Spinal cord (tissue), 10 donors: ENCODE measurements around the gene YWHAH. TPM values are rescaled to one million over a fixed set of nuclear protein-coding genes. Genes with fewer than 3 reads are reported as not detected.

Experiments
- DNase-seq, 6 donors: peaks; one replicate each; pipeline versions ENCODE4 v3.0.0 to v3.0.0-alpha.2; 2013 to 2015; ENCODE audit warnings: low spot score in 6 of 6, low read depth in 4 of 6
- H3K27ac ChIP-seq: one replicate; pipeline ENCODE4 v1.5.1; 2013; ENCODE audit warnings: low read depth, low read length, control low read depth
- H3K27me3 ChIP-seq: one replicate; pipeline ENCODE4 v1.6.1; 2013; ENCODE audit warnings: low read length; ENCODE audit not compliant: control insufficient read depth, insufficient read depth
- H3K36me3 ChIP-seq: one replicate; pipeline ENCODE4 v1.6.1; 2013; ENCODE audit warnings: low read length; ENCODE audit not compliant: control insufficient read depth, insufficient read depth
- H3K4me1 ChIP-seq: one replicate; pipeline ENCODE4 v1.6.1; 2013; ENCODE audit warnings: low read length; ENCODE audit not compliant: control insufficient read depth, insufficient read depth
- H3K4me3 ChIP-seq: one replicate; pipeline ENCODE4 v1.5.1; 2013; ENCODE audit warnings: low read depth, low read length, control low read depth
- H3K9me3 ChIP-seq: one replicate; pipeline ENCODE4 v1.6.1; 2013; ENCODE audit warnings: low read length; ENCODE audit not compliant: control insufficient read depth, insufficient read depth
- WGBS: methylation state at CpG from one replicate; pipeline ENCODE4 v1.1.5; 2013; ENCODE audit warnings: missing lambda C conversion rate; ENCODE audit not compliant: insufficient coverage; 5-methylcytosine and 5-hydroxymethylcytosine counted together
- polyA plus RNA-seq, 2 donors: library from polyadenylated mRNA; unstranded; fragments of 120-200 nt; gene quantifications; one replicate each; pipeline ENCODE4 v1.2.1, GENCODE V29; 2013; ENCODE audit not compliant: insufficient read length in 2 of 2
- total RNA-seq, 2 donors: library from RNA; depleted of rRNA in 1 of 2; stranded (reverse); fragments of 120-200 nt in 1 of 2; fragments of >200 nt in 1 of 2; gene quantifications; one replicate each; pipeline versions ENCODE4 v1.2.3 to v1.2.4, GENCODE V29; 2013 to 2014
- donor health status: healthy.

Gene YWHAH
- total and polyA plus RNA-seq, 4 donors = 185 to 578 (median 428) TPM

- peak overlapping the region; percentile 88 for H3K4me3 ChIP-seq
- H3K27ac ChIP-seq = peak overlapping the region; percentile 87
- no peak for DNase-seq
- peaks cover 29% of the 10 kb centered on the region for H3K4me1 ChIP-seq
- no peaks in the 10 kb centered on the region for H3K27me3 ChIP-seq
- no peaks in the 10 kb centered on the region for H3K9me3 ChIP-seq
- peaks cover 20% of the 10 kb centered on the region for H3K36me3 ChIP-seq
- under 1% methylated on average over 14 of the region's 15 CpGs for WGBS
Observed at GRCh38 chr22:31945443-31945855, 1.1 kb downstream of the YWHAH start.

- H3K27ac ChIP-seq = peak overlapping the region; percentile 87
- 6% methylated on average over 5 of the region's 8 CpGs for WGBS
- H3K4me3 ChIP-seq = peak overlapping the region; percentile 88
Observed at GRCh38 chr22:31945971-31946680, 1.8 kb downstream of the YWHAH start.

GRCh38 chr22:31947296-31947695, 3.0 kb downstream of the YWHAH start:
- DNase-seq = peak in 1 of 6 donors; percentile 75
- H3K27ac ChIP-seq = no peak overlapping the region
- no peaks in the 10 kb centered on the region for H3K27me3 ChIP-seq
- no CpG with 5 or more reads among the region's 2 CpGs for WGBS
- H3K4me3 ChIP-seq = no peak overlapping the region
- no peaks in the 10 kb centered on the region for H3K9me3 ChIP-seq
- peaks cover 25% of the 10 kb centered on the region for H3K36me3 ChIP-seq
- H3K4me1 ChIP-seq = peaks cover 42% of the 10 kb centered on the region

More at GRCh38 chr22:31945971-31946680, 1.8 kb downstream of the YWHAH start:
- Histone ChIP-seq H3K27me3 (no peaks in the 10 kb centered on the region), H3K36me3 (peaks cover 24% of the 10 kb centered on the region), H3K9me3 (no peaks in the 10 kb centered on the region), H3K4me1 (peaks cover 35% of the 10 kb centered on the region)
- DNase-seq = peak in 1 of 6 donors; percentile 54

DNA sequence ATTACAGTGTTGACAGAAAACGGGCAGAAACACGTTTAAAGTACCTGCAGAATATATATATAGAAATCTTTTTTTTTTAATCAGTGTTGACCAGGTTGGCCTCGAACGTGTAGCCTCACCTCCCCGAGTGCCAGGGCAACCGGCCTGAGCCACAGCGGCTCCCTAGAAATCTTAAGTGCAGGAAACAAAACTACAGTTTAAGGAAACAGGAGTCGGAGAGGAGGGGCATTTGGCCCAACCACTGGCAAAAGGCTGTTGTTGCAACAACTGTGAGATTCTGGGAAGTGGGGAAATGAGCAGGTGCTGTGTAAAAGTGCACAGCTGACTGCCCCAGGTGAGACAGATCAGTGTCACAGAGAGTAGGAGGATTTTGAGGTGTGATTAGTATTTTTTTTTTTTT, 3.7 kb downstream of the YWHAH start:
- 86% methylated on average over 6 of the region's 8 CpGs for WGBS
- Histone ChIP-seq H3K4me3 (no peak overlapping the region), H3K27me3 (no peaks in the 10 kb centered on the region), H3K9me3 (no peaks in the 10 kb centered on the region), H3K36me3 (peaks cover 25% of the 10 kb centered on the region), H3K4me1 (peaks cover 42% of the 10 kb centered on the region), H3K27ac (no peak overlapping the region)
- DNase-seq = no peak

GRCh38 chr22:31950226-31950625, 5.9 kb downstream of the YWHAH start:
- peak in 2 of 6 donors; percentile 54 to 82 for DNase-seq
- Histone ChIP-seq H3K4me3 (no peak overlapping the region), H3K9me3 (no peaks in the 10 kb centered on the region), H3K27me3 (no peaks in the 10 kb centered on the region), H3K4me1 (peaks cover 32% of the 10 kb centered on the region), H3K36me3 (peaks cover 24% of the 10 kb centered on the region), H3K27ac (no peak overlapping the region)
- 52% methylated on average over 4 of the region's 4 CpGs for WGBS

GRCh38 chr22:31951194-31952093, 7.1 kb downstream of the YWHAH start:
- H3K27ac ChIP-seq = no peak overlapping the region

GRCh38 chr22:31952094-31952401, 7.7 kb downstream of the YWHAH start:
- no peak overlapping the region for H3K27ac ChIP-seq
- peaks cover 37% of the 10 kb centered on the region for H3K36me3 ChIP-seq
- H3K4me3 ChIP-seq = no peak overlapping the region

More at GRCh38 chr22:31951194-31952093, 7.1 kb downstream of the YWHAH start:
- 82% methylated on average over 6 of the region's 8 CpGs for WGBS
- DNase-seq = no peak
- Histone ChIP-seq H3K27me3 (no peaks in the 10 kb centered on the region), H3K9me3 (no peaks in the 10 kb centered on the region), H3K4me3 (no peak overlapping the region), H3K4me1 (peaks cover 29% of the 10 kb centered on the region), H3K36me3 (peaks cover 32% of the 10 kb centered on the region)

GRCh38 chr22:31952472-31952871, 8.1 kb downstream of the YWHAH start:
- Histone ChIP-seq H3K9me3 (no peaks in the 10 kb centered on the region), H3K4me1 (peaks cover 29% of the 10 kb centered on the region), H3K27ac (no peak overlapping the region), H3K27me3 (no peaks in the 10 kb centered on the region), H3K4me3 (no peak overlapping the region), H3K36me3 (peaks cover 41% of the 10 kb centered on the region)
- no peak for DNase-seq
- no CpG with 5 or more reads among the region's 2 CpGs for WGBS

More at GRCh38 chr22:31952094-31952401, 7.7 kb downstream of the YWHAH start:
- DNase-seq = no peak
- WGBS = 78% methylated on average over 1 of the region's 2 CpGs
- Histone ChIP-seq H3K27me3 (no peaks in the 10 kb centered on the region), H3K4me1 (peaks cover 29% of the 10 kb centered on the region), H3K9me3 (no peaks in the 10 kb centered on the region)

GRCh38 chr22:31953261-31953660, 8.9 kb downstream of the YWHAH start:
- Histone ChIP-seq H3K9me3 (no peaks in the 10 kb centered on the region), H3K36me3 (peaks cover 40% of the 10 kb centered on the region), H3K4me1 (peaks cover 24% of the 10 kb centered on the region), H3K27me3 (no peaks in the 10 kb centered on the region), H3K4me3 (no peak overlapping the region), H3K27ac (no peak overlapping the region)
- WGBS = no CpG with 5 or more reads among the region's 3 CpGs
- no peak for DNase-seq
